HG02610 (cell line): ENCODE data around the gene NOP14.
"Not testable (repeated sequence)": the region's sequence is repeated elsewhere in the genome, so short reads cannot be mapped to it uniquely, and the experiment has no call there.

Experiments used
- ATAC-seq: cut with Tn5 transposase; IDR thresholded peaks from one replicate; pipeline ENCODE4 v1.9.1; 2021; ENCODE audit warnings: mild to moderate bottlenecking, moderate library complexity; ENCODE audit not compliant: unreplicated experiment

The NOP14 gene

GRCh38 chr4:2932951-2933565, 30.1 kb downstream of the NOP14 start:
- ATAC-seq: no peak

- no peak for ATAC-seq
These were observed 30.8 kb downstream of the NOP14 start for GRCh38 chr4:2932321-2932950.

- ATAC-seq: peak; percentile 54
These were observed 31.5 kb downstream of the NOP14 start for GRCh38 chr4:2931512-2932301.

GRCh38 chr4:2930758-2931511, 32.3 kb downstream of the NOP14 start:
- ATAC-seq: no peak

GRCh38 chr4:2930135-2930757, 33.0 kb downstream of the NOP14 start:
- ATAC-seq: no peak

- ATAC-seq: no peak
These were observed 33.7 kb downstream of the NOP14 start for GRCh38 chr4:2929469-2929868.

- ATAC-seq: no peak
These were observed 34.7 kb downstream of the NOP14 start for GRCh38 chr4:2928242-2929176.

GRCh38 chr4:2927696-2928075, 35.5 kb downstream of the NOP14 start:
- no peak for ATAC-seq

GRCh38 chr4:2927016-2927695, 36.0 kb downstream of the NOP14 start:
- no peak for ATAC-seq

- no peak for ATAC-seq
These were observed 37.0 kb downstream of the NOP14 start for GRCh38 chr4:2925931-2926860.

GRCh38 chr4:2925496-2925895, 37.7 kb downstream of the NOP14 start:
- no peak for ATAC-seq

- no peak for ATAC-seq
These were observed 38.4 kb downstream of the NOP14 start for GRCh38 chr4:2924765-2925301.

GRCh38 chr4:2924286-2924685, 38.9 kb downstream of the NOP14 start:
- no peak for ATAC-seq

GRCh38 chr4:2923668-2924173, 39.5 kb downstream of the NOP14 start:
- no peak for ATAC-seq

GRCh38 chr4:2923141-2923551, 40.1 kb downstream of the NOP14 start:
- ATAC-seq: no peak

GRCh38 chr4:2922453-2923101, 40.6 kb downstream of the NOP14 start:
- ATAC-seq: not testable (repeated sequence)

- ATAC-seq: not testable (repeated sequence)
These were observed 44.5 kb downstream of the NOP14 start for GRCh38 chr4:2918714-2919113.
